HG02981 (cell line): ENCODE results near the gene GPR75.

ENCODE experiments used
- ATAC-seq: cut with Tn5 transposase; IDR thresholded peaks from one replicate; pipeline ENCODE4 v1.9.1; 2021; ENCODE audit warnings: mild to moderate bottlenecking, moderate library complexity; ENCODE audit not compliant: unreplicated experiment

GPR75 gene

GRCh38 chr2:53811601-53812000 is 48.2 kb downstream of the GPR75 start:
- no peak for ATAC-seq
